ENCODE data around the gene TCEANC2. TPM values are rescaled to one million over a fixed set of nuclear protein-coding genes. Genes with fewer than 3 reads are reported as not detected.
"Not testable (repeated sequence)": the region's sequence is repeated elsewhere in the genome, so short reads cannot be mapped to it uniquely, and the experiment has no call there.

TCEANC2 gene
- total and polyA plus RNA-seq, 7 donors, result 2.3 to 10.4 (median 5.7) TPM

DNA sequence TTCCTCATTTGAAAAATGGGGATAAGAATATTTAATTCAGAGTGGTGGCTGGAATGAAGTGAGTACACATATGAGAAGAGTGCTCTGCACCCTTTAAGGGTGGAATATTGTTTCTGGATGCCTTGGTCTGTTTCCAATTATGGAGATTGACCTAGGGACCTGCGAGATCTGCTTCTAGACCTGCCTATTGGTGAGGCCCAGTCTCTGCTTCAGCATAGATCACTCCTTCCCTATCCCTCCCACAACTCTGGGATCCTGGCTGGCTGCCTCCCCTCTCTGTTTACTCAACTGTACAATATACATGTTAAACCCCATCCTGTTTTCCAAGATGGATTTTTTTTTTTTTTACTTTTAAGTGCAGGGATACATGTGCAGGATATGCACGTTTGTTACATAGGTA lies 29.1 kb upstream of the TCEANC2 start:
- ATAC-seq (no peak), DNase-seq (no peak)
- intact Hi-C loops (cut with DNase I), result no loop called here
- H3K4me1 ChIP-seq, result no peaks in the 10 kb centered on the region
- H3K9me3 ChIP-seq, result no peaks in the 10 kb centered on the region
- WGBS, 3 donors, result 65 to 77% (median 77%) methylated on average over 2 of the region's 2 CpGs
- H3K4me3 ChIP-seq, result no peak overlapping the region
- H3K27ac ChIP-seq, result no peak overlapping the region
- H3K36me3 ChIP-seq (ENCODE audit: insufficient read depth in 1 of 2, low read depth in 1 of 2), result peaks cover 2 to 8% of the 10 kb centered on the region in 2 donors
- TF ChIP-seq, protein P1, sequence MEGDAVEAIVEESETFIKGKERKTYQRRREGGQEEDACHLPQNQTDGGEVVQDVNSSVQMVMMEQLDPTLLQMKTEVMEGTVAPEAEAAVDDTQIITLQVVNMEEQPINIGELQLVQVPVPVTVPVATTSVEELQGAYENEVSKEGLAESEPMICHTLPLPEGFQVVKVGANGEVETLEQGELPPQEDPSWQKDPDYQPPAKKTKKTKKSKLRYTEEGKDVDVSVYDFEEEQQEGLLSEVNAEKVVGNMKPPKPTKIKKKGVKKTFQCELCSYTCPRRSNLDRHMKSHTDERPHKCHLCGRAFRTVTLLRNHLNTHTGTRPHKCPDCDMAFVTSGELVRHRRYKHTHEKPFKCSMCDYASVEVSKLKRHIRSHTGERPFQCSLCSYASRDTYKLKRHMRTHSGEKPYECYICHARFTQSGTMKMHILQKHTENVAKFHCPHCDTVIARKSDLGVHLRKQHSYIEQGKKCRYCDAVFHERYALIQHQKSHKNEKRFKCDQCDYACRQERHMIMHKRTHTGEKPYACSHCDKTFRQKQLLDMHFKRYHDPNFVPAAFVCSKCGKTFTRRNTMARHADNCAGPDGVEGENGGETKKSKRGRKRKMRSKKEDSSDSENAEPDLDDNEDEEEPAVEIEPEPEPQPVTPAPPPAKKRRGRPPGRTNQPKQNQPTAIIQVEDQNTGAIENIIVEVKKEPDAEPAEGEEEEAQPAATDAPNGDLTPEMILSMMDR (IDR thresholded peaks at IDR 0.05), result no peak
- H3K27me3 ChIP-seq (ENCODE audit: insufficient read depth in 3 of 3, low read length in 2 of 3), result no peaks in the 10 kb centered on the region

GRCh38 chr1:54024811-54025210 lies 28.6 kb upstream of the TCEANC2 start:
- WGBS, 3 donors, result 81 to 94% (median 85%) methylated on average over 1 of the region's 1 CpG
- intact Hi-C loops (cut with DNase I); H3K4me3 ChIP-seq; H3K27ac ChIP-seq; ATAC-seq; H3K27me3 ChIP-seq (ENCODE audit: insufficient read depth in 3 of 3, low read length in 2 of 3); H3K4me1 ChIP-seq; H3K9me3 ChIP-seq; DNase-seq: not testable (repeated sequence)
- peaks cover 3 to 13% of the 10 kb centered on the region in 2 donors for H3K36me3 ChIP-seq (ENCODE audit: insufficient read depth in 1 of 2, low read depth in 1 of 2)

GRCh38 chr1:54027848-54028247 lies 25.6 kb upstream of the TCEANC2 start:
- TF ChIP-seq, protein P1 (IDR thresholded peaks at IDR 0.05), result no peak
- no peak overlapping the region for H3K27ac ChIP-seq
- H3K4me3 ChIP-seq, result no peak overlapping the region
- H3K9me3 ChIP-seq, result no peaks in the 10 kb centered on the region
- H3K4me1 ChIP-seq, result no peaks in the 10 kb centered on the region
- peaks cover 3 to 43% of the 10 kb centered on the region in 2 donors for H3K36me3 ChIP-seq (ENCODE audit: insufficient read depth in 1 of 2, low read depth in 1 of 2)
- DNase-seq (no peak), ATAC-seq (no peak)
- 75 to 90% (median 78%) methylated on average over 5 of the region's 5 CpGs for WGBS, 3 donors
- H3K27me3 ChIP-seq (ENCODE audit: insufficient read depth in 3 of 3, low read length in 2 of 3), result no peaks in the 10 kb centered on the region
- intact Hi-C loops (cut with DNase I), result no loop called here

- intact Hi-C loops (cut with DNase I), result no loop called here
- H3K27ac ChIP-seq, result no peak overlapping the region
- H3K4me1 ChIP-seq, result no peaks in the 10 kb centered on the region
- ATAC-seq (no peak), DNase-seq (no peak)
- WGBS, 3 donors, result 85 to 88% (median 87%) methylated on average over 3 of the region's 3 CpGs
- H3K36me3 ChIP-seq (ENCODE audit: insufficient read depth in 1 of 2, low read depth in 1 of 2), result peaks cover 3 to 51% of the 10 kb centered on the region in 2 donors
- no peak overlapping the region for H3K4me3 ChIP-seq
- H3K9me3 ChIP-seq, result no peaks in the 10 kb centered on the region
- H3K27me3 ChIP-seq (ENCODE audit: insufficient read depth in 3 of 3, low read length in 2 of 3), result no peaks in the 10 kb centered on the region
- TF ChIP-seq, protein P1 (IDR thresholded peaks at IDR 0.05), result no peak
These were observed 24.8 kb upstream of the TCEANC2 start for GRCh38 chr1:54028306-54029251.

DNA sequence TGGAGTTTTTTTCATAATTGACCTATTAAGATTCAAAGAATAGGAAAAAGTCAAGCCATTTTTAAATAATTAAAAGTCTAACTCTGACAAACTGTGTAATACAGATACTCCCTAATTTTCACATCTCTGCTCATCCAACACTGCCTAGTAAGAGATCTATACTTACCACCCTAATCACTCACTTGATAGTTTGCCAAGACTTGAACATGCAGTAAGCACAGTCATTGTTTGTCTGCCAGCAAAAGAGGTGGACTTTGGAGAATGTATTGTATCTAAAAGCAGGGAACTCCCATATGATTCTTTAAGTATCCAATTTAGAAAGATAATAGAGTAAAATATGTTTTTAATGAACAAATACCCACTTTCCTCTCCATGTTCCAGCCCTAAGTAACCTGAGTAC lies 15.9 kb upstream of the TCEANC2 start:
- H3K4me1 ChIP-seq, result no peaks in the 10 kb centered on the region
- H3K9me3 ChIP-seq, result no peaks in the 10 kb centered on the region
- H3K4me3 ChIP-seq, result no peak overlapping the region
- ATAC-seq (no peak), DNase-seq (no peak)
- no peak overlapping the region for H3K27ac ChIP-seq
- no peaks in the 10 kb centered on the region for H3K27me3 ChIP-seq (ENCODE audit: insufficient read depth in 3 of 3, low read length in 2 of 3)
- H3K36me3 ChIP-seq (ENCODE audit: insufficient read depth in 1 of 2, low read depth in 1 of 2), result peaks cover 20 to 100% of the 10 kb centered on the region in 2 donors
- TF ChIP-seq, protein P1 (IDR thresholded peaks at IDR 0.05), result no peak
- intact Hi-C loops (cut with DNase I), result loop anchor here (10.0 kb wide), 2 partner anchors 163 to 173 kb away; no protein-coding TSS in a partner anchor
